T-helper 2 cell (primary cell): ENCODE data around the gene ATP6AP1.
"Not testable (repeated sequence)": the region's sequence is repeated elsewhere in the genome, so short reads cannot be mapped to it uniquely, and the experiment has no call there.

Source experiments
- DNase-seq, 5 experiments: peaks; one replicate each; pipeline versions ENCODE4 v3.0.0 to v3.0.0-alpha.2; 2012 to 2022

The ATP6AP1 gene

GRCh38 chrX:154399527-154400368 lies 28.7 kb upstream of the ATP6AP1 start:
- DNase-seq = peak in 4 of 5 experiments; percentile 7 to 53 (median 24)

- DNase-seq = not testable (repeated sequence)
Measured at GRCh38 chrX:154400369-154400817, 28.1 kb upstream of the ATP6AP1 start.

- peak in 2 of 5 experiments; percentile 10 to 18 for DNase-seq
Measured at GRCh38 chrX:154401045-154401799, 27.3 kb upstream of the ATP6AP1 start.

- no peak for DNase-seq
Measured at GRCh38 chrX:154401918-154402621, 26.4 kb upstream of the ATP6AP1 start.

GRCh38 chrX:154402622-154403127 lies 25.8 kb upstream of the ATP6AP1 start:
- no peak for DNase-seq

GRCh38 chrX:154403192-154403591 lies 25.3 kb upstream of the ATP6AP1 start:
- DNase-seq = no peak

GRCh38 chrX:154403858-154404257 lies 24.6 kb upstream of the ATP6AP1 start:
- DNase-seq = no peak

GRCh38 chrX:154404625-154405192 lies 23.8 kb upstream of the ATP6AP1 start:
- DNase-seq = no peak

- no peak for DNase-seq
Measured at GRCh38 chrX:154408659-154409221, 19.7 kb upstream of the ATP6AP1 start.

- no peak for DNase-seq
Measured at GRCh38 chrX:154409222-154409871, 19.1 kb upstream of the ATP6AP1 start, which contains the start of gene DNASE1L1. Gene DNASE1L1, minus strand, starts transcription at chrX:154409254. Its CDS starts 3,686 bp downstream, at chrX:154405568.

GRCh38 chrX:154411981-154412340 lies 16.5 kb upstream of the ATP6AP1 start:
- DNase-seq = peak in 4 of 5 experiments; percentile 22 to 78 (median 40)

GRCh38 chrX:154412468-154412867 lies 16.0 kb upstream of the ATP6AP1 start:
- peak in 2 of 5 experiments; percentile 32 to 72 for DNase-seq

- DNase-seq = no peak
Measured at GRCh38 chrX:154413142-154413541, 15.3 kb upstream of the ATP6AP1 start.

GRCh38 chrX:154417157-154417556 lies 11.3 kb upstream of the ATP6AP1 start:
- no peak for DNase-seq

GRCh38 chrX:154419189-154419588 lies 9.3 kb upstream of the ATP6AP1 start:
- no peak for DNase-seq

GRCh38 chrX:154419688-154420401 lies 8.6 kb upstream of the ATP6AP1 start:
- DNase-seq = no peak

GRCh38 chrX:154420402-154420756 lies 8.1 kb upstream of the ATP6AP1 start:
- no peak for DNase-seq

- DNase-seq = peak in 1 of 5 experiments; percentile 24
Measured at GRCh38 chrX:154426916-154427770, 1.3 kb upstream of the ATP6AP1 start.

- DNase-seq = no peak
Measured at GRCh38 chrX:154429711-154430110, 1.2 kb downstream of the ATP6AP1 start.

GRCh38 chrX:154430479-154430878 lies 2.0 kb downstream of the ATP6AP1 start:
- no peak for DNase-seq
